Measurements from ENCODE around the gene C22orf42. TPM values are rescaled to one million over a fixed set of nuclear protein-coding genes. Genes with fewer than 3 reads are reported as not detected.
A peak's percentile ranks its signal among the peaks of the same experiment; 100 is the strongest.

C22orf42 gene
- total RNA-seq, 1 experiment from 2014 or later: not detected

DNA sequence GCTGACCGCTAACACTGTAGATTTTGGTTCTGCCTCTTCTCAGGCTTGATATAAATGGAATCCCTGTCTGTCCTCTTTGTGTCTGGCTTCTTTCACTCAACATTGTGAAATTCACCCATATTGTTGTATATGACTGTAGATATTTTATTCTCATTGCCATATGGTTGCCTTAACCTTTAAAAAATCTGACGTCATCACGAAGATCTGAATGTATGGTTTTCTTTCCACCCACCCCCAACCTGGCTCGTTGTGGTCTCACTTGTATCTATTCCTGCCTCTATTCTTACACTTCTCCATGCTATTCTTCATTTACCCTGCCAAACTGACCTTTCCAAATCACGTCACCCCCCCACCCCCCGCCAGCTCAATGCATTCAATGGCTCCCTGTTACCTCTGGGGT, 21.9 kb upstream of the C22orf42 start:
- no peaks in the 10 kb centered on the region for H3K36me3 ChIP-seq (ENCODE audit: insufficient read depth, low read length, poor library complexity, severe bottlenecking)
- no peaks in the 10 kb centered on the region for H3K4me1 ChIP-seq (ENCODE audit: insufficient read depth, low read length, poor library complexity, severe bottlenecking)
- H3K4me3 ChIP-seq (ENCODE audit: low read depth, low read length, poor library complexity, severe bottlenecking): no peak overlapping the region
- DNase-seq (ENCODE audit: low spot score): no peak
- H3K27ac ChIP-seq (ENCODE audit: low read depth, low read length, poor library complexity, severe bottlenecking): no peak overlapping the region
- H3K27me3 ChIP-seq (replicated peaks; ENCODE audit: insufficient read depth, low read depth, low read length, poor library complexity): peaks cover 49% of the 10 kb centered on the region
- POLR2A ChIA-PET (ENCODE audit: low non-redundant PET): no interaction called here
- intact Hi-C loops (cut with micrococcal nuclease; ENCODE audit: unreplicated experiment): no loop called here
- CTCF ChIA-PET: no interaction called here
- BruUV-seq (replicated peaks): no TSS peak
- no peak for TF ChIP-seq EZH2 (IDR thresholded peaks at IDR 0.05; ENCODE audit: borderline replicate concordance, low read depth, low read length, poor library complexity, severe bottlenecking)
- TF ChIP-seq, protein P1, sequence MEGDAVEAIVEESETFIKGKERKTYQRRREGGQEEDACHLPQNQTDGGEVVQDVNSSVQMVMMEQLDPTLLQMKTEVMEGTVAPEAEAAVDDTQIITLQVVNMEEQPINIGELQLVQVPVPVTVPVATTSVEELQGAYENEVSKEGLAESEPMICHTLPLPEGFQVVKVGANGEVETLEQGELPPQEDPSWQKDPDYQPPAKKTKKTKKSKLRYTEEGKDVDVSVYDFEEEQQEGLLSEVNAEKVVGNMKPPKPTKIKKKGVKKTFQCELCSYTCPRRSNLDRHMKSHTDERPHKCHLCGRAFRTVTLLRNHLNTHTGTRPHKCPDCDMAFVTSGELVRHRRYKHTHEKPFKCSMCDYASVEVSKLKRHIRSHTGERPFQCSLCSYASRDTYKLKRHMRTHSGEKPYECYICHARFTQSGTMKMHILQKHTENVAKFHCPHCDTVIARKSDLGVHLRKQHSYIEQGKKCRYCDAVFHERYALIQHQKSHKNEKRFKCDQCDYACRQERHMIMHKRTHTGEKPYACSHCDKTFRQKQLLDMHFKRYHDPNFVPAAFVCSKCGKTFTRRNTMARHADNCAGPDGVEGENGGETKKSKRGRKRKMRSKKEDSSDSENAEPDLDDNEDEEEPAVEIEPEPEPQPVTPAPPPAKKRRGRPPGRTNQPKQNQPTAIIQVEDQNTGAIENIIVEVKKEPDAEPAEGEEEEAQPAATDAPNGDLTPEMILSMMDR (conservative IDR thresholded peaks at IDR 0.05; ENCODE audit: low read depth, low read length): no peak
- H3K9me3 ChIP-seq (ENCODE audit: low read depth, low read length, poor library complexity, severe bottlenecking): no peaks in the 10 kb centered on the region

DNA sequence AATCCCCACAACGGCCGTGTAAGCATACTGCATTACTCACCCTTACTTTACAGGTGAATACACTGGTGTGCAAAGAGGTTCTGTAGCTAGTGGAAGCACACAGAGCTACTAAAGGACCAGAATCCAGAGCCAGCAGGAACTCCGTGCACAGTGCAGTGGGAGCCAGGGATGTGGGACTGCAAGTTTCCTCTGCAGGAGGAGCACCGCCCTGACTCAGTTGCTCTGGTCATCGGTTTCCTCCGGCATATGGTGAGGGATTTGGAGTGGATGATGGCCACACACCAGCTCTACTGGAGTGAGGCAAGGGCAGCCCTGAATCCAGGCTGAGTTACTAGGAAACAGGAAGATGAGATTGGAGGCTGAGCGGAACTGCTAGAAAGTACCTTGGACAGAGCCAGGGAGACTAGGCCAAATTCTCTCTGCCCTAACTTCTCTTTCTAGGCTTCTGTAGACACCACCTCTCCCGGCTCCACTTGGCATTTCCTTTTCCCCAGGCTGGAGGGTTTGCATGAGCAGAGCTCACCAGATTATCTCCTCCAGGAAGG, 18.2 kb upstream of the C22orf42 start:
- H3K36me3 ChIP-seq (ENCODE audit: insufficient read depth, low read length, poor library complexity, severe bottlenecking): no peaks in the 10 kb centered on the region
- H3K9me3 ChIP-seq (ENCODE audit: low read depth, low read length, poor library complexity, severe bottlenecking): no peaks in the 10 kb centered on the region
- no peak for TF ChIP-seq EZH2 (IDR thresholded peaks at IDR 0.05; ENCODE audit: borderline replicate concordance, low read depth, low read length, poor library complexity, severe bottlenecking)
- TF ChIP-seq, protein P1 (conservative IDR thresholded peaks at IDR 0.05; ENCODE audit: low read depth, low read length): no peak
- no peak overlapping the region for H3K27ac ChIP-seq (ENCODE audit: low read depth, low read length, poor library complexity, severe bottlenecking)
- peak; percentile 6 for DNase-seq (ENCODE audit: low spot score)
- peaks cover 65% of the 10 kb centered on the region for H3K27me3 ChIP-seq (replicated peaks; ENCODE audit: insufficient read depth, low read depth, low read length, poor library complexity)
- intact Hi-C loops (cut with micrococcal nuclease; ENCODE audit: unreplicated experiment): no loop called here
- BruUV-seq (replicated peaks): no TSS peak
- H3K4me1 ChIP-seq (ENCODE audit: insufficient read depth, low read length, poor library complexity, severe bottlenecking): no peaks in the 10 kb centered on the region
- no peak overlapping the region for H3K4me3 ChIP-seq (ENCODE audit: low read depth, low read length, poor library complexity, severe bottlenecking)
- POLR2A ChIA-PET (ENCODE audit: low non-redundant PET): no interaction called here
- CTCF ChIA-PET: no interaction called here

DNA sequence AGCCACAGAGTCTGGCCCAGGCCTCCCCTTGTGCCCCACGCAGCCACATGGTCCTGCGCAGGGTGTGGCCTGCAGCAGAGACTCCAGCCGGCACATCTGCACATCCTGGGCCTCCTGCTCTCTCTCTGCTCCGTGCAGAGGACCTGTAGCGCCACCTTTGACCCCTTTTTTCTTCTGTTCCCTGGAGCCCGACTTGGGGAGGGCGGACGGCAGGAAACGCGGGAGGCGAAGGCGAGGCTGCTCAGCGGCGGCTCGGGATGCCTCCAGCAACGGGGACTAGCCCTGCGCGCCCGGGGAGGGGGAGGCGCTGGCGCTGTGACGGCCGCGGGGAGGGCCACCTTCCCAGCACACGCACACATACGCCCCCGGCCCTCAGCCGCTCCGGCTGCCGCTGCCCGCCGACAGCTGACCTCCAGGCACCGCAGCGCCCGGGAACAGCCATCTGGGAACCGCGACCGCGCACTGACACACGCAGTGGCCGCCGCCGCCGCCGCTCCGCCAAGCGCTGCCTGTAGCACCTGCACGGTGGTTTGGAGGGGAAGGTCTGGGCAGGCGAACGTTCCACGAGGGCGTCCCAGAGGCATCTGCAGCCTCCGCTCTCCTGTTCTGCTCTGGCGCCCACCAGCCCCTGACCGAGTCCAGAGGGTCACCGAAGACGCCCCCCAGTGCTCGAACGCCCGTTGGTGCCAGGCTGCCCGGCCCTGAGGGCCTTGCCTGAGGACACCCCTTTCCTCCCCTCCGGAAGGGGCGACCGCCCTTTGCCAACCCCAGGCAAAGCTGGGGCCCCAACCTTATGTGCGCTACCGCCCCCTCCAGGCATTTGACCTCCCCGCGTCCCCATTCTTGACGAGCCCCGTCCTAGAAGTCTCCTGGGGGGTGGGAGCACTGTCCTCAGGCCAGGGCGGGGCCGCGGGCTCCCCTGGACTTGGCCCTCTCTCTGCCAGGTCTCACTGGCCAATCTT, 16.9 kb upstream of the C22orf42 start:
- Histone ChIP-seq H3K27ac (ENCODE audit: low read depth, low read length, poor library complexity, severe bottlenecking) (no peak overlapping the region), H3K9me3 (ENCODE audit: low read depth, low read length, poor library complexity, severe bottlenecking) (no peaks in the 10 kb centered on the region), H3K4me1 (ENCODE audit: insufficient read depth, low read length, poor library complexity, severe bottlenecking) (no peaks in the 10 kb centered on the region), H3K36me3 (ENCODE audit: insufficient read depth, low read length, poor library complexity, severe bottlenecking) (no peaks in the 10 kb centered on the region), H3K4me3 (ENCODE audit: low read depth, low read length, poor library complexity, severe bottlenecking) (no peak overlapping the region), H3K27me3 (replicated peaks; ENCODE audit: insufficient read depth, low read depth, low read length, poor library complexity) (peaks cover 61% of the 10 kb centered on the region)
- ChIA-PET CTCF (no interaction called here), POLR2A (ENCODE audit: low non-redundant PET) (no interaction called here)
- TF ChIP-seq, protein P1 (conservative IDR thresholded peaks at IDR 0.05; ENCODE audit: low read depth, low read length): no peak
- no peak for TF ChIP-seq EZH2 (IDR thresholded peaks at IDR 0.05; ENCODE audit: borderline replicate concordance, low read depth, low read length, poor library complexity, severe bottlenecking)
- BruUV-seq (replicated peaks): no TSS peak
- no peak for DNase-seq (ENCODE audit: low spot score)
- intact Hi-C loops (cut with micrococcal nuclease; ENCODE audit: unreplicated experiment): no loop called here
